ENCODE results near the gene KLHL29. TPM values are rescaled to one million over a fixed set of nuclear protein-coding genes. Genes with fewer than 3 reads are reported as not detected.
A peak's percentile ranks its signal among the peaks of the same experiment; 100 is the strongest.

The KLHL29 gene
- total RNA-seq, 1 donor from 2014 or later = 3.6 TPM

DNA sequence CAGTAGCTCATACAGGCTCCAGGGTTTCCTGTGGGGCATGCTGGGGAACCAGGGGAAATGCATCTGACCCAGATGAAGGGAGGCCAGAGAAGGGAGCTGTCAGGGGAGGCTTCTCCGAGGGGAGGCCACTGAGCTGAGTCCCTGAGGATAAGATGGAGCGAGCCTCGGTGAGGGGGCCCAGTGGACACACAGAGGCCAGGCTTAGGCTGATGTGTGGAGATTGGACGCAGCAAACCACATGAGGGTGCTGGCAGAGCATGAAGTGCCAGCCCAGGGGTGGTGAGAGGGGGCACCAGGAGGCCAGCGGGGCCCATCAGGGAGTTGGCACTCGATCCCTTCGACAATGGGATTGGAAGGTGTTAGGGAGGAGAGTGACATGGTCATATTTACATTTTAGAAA, 235.0 kb downstream of the KLHL29 start:
- ATAC-seq = no peak

DNA sequence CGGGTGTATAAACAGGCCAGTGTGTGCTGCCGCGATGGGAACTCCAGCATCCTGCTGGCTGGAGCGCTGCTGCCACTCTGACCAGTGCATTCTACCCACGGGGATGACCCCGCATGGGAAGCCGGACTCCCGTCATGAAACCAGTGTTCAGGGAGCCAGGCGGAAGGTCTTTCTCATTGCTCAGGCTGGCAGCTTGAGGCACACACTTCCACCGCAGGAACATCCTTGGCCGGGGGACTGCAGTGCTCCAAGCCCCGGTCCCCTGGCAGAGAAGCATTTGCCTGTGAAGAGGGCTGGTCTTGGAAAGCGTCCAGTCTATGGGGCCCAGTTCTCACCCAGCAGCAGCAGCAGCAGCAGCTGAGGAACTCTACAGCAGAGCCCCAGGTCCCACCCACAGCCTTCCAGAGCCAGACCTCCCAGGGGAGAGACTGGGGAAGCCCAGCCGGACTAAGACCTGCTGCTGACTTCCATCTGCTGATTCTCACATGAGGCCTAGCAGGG, 235.9 kb downstream of the KLHL29 start:
- ATAC-seq = no peak

DNA sequence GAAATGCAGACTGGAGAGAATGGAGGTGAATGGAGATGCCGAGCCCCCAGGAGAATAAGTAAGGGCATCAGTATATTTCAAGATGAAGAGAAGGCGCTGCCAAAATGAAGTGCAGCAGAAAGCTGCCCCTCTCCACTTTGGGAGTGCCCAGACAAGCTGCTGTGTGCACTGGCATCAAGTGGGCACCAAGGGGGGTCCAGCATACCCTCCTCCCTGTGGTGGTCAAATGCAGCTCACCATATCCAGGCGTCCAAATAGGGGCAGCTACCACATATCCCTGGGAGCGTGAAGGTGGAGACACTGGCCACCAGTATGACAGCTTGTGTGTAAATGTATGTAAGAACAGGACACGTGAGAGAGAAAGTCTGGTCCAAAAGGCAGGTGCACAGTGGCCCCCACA, 236.6 kb downstream of the KLHL29 start:
- no peak for ATAC-seq

DNA sequence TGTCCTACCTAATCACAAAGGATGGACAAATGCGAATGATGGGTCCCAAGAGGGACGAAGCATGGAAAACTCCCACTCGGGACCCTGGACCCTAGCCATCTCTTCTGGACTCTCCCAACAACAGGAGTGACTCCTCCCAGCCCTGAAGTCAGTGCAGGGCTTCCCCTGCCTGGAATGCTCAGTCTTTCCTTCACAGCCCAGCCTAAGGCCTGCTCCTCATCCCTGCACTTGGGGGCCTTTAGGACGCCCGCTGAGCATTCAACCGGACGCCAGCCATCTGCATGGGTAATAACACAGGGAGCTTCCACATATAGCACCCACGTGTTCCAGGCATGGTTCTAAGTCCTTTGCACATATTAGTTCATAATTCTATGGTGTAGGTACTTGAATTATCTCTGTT, 237.5 kb downstream of the KLHL29 start:
- ATAC-seq = no peak

DNA sequence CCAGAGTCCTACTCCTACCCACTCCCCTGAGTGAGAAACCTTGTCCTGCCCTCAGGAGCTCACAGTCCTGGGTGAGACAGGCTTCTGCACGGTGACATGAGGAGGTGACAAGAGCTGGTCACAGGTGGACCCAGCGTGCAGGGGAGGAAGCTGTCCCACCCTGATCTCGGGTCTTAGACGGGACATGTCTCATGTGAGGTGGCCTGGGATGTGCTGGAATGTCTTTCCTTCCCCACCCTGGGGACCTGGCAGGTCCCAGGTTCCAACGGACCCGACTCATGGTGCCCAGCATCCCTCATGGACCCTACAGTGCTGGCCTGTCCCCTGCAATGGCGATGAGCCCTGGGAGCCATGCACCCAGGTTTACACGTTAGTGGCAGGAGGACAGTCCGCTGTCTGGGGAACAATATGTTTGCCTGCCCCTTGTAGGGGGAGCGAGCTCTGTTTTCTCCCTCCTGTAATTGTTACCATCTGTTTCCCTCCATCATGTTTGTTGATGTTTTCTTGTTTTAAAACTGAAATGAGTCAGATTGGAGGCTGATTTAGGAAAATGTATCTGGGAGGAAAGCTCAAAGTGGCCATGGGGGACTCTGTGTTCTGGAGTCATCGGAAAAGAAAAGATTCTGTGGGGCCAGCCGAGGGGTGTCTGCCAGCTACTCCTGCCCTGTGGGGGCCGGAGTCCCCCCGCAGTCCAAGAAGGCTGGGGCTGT, 238.1 kb downstream of the KLHL29 start:
- peak; percentile 14 for ATAC-seq

DNA sequence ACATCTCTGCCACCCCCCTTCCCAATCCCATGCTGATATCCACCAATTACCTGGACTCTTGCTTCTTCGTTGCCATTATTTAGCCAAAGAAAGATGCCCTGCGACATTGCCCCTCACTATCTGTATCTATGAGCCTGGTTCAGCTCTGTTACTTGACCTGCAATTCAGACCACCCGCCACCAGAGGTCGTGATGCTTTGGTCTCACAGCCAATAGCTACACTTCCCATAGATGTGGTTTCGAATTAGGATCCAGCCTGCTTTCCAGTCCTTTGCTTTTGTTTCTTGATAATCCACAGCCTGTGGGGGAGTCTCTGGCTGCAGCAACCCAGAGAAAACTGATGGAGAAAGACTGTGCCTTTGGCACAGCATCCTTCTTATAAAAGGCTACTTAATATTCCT, 239.4 kb downstream of the KLHL29 start:
- no peak for ATAC-seq

DNA sequence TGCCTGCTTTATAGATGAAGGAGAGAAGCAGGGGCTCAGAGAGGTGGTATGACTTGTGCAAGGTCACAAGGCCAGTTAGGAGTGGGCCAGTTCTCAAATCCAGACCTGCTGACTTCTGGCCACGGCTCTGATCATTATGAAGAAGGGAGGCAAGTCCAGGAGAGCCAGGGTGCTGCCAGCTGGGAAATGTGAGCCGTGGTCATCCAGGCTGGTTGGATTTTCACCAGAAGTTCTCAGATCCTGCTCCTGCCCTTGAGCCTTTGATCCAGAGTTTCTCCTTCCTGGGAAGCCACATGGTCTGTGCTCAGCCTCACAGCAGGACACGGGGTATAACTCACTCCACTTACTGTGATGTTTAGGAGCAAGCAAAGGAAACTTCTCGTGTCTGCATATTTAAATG, 239.9 kb downstream of the KLHL29 start:
- no peak for ATAC-seq

DNA sequence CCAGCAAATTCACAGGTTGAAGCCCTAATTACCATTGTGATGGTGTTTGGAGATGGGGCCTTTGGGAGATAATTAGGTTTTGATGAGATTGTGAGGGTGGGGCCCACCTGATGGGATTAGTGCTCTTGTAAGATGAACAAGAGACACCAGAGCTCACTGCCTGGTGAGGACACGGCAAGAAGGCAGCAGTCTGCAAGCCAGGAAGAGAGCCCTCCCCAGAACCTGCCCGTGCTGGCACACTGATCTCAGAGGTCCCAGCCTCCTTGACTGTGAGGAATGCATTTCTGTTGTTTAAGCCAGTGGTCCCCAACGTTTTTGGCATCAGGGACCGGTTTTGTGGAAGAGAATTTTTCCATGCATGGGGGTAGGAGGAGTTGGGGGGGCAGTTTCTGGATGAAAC, 240.7 kb downstream of the KLHL29 start:
- ATAC-seq = no peak

DNA sequence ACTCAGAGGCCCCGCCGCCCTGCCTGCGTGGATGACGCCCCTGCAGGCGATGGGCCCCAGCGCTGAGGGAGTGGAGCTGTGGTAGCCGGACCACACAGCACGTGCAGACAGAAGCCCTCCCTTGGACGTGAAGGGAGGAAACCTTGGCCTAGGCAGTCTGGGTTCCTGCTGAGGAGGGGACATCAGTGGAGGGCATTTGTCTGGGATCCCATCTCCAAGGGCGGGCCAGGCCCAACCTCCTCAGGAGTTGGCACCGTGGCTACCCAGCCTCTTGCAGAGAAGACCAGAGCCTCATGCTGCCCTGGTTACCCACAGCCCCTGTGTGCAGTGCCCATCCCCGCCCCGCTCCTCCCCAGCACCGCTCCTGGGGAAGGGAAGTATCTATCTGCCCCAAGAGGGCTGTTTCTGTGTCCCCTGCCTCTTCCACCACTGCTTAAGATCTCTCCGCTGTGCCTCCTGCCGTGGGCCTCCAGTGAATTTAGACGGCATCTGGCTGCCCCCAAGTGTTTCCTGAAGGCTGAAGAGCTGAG, 241.8 kb downstream of the KLHL29 start:
- no peak for ATAC-seq

DNA sequence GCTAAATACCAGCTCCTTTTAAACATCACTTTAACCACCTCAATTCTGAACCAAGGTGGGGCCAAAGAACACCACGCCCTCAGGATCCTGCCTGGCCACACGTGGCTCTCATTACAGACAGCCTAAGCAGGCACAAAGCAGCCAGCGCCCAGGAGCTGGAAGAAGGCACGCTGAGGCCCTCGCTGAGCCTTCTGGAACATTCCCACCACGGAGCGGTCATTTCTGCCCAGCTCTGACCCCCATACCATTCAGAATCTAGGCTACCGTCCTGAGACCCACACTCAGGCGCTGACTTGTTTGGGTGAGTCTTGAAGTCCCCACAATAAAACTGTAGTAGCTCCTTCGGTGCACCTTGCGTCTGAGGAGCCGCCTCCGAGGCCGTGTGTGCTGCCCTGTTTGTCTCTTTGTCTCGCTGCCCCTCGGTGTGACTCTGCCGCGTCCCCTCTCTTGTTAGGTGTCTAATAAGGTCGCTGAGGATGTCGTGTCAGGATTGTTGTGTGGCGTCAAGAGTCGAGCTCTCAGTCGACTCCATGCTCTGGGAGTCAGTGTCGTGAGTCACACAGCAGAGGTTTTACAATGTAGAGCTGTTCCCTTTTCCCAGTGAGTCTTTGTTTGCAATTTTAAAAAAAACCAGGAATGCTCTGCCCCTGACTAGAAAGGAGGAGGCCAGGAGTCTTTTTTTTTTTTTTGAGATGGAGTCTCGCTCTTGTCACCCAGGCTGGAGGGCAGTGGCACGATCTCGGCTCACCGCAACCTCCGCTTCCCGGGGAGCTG, 242.4 kb downstream of the KLHL29 start:
- ATAC-seq = no peak

DNA sequence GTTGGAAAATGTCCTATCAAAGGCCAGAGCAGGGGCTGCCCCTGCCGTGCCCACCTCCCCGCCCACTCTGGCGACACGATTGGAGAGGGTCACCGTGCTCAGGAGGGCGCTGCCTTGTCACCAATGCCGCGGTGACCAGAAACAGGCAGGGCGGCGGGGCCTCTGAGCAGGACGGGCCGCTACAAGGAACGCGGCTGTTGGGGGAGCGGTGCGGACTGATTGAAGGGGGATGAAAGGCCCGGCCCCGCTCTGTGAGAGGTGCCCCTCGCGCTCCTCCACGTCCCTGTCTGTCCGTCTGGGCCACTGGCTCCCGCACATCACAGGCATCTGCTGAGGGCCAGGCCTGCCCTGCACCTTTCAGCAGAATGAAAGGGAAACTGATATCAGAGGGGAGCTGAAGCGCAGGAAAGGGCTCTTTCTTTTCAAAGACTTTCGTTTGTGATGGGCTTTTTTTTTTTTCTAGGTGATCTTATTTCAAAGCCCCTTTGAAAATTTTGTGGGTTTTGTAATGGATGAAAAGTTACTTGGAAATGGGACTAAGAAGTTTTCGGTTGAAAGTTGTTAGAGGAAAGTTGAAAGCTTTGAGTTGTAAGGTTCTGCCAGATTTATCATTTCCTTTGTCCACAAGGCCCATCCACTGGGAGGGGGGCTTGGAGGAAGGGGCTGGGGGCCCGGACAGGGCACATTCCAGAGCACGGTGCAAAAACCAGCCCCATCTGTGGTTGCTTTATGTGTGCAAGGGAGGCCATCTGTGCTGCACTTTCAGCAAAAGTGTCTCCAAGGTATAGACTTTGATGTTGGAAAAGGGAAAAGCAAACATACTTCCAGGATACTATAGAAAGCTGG, 244.2 kb downstream of the KLHL29 start:
- no peak for ATAC-seq

DNA sequence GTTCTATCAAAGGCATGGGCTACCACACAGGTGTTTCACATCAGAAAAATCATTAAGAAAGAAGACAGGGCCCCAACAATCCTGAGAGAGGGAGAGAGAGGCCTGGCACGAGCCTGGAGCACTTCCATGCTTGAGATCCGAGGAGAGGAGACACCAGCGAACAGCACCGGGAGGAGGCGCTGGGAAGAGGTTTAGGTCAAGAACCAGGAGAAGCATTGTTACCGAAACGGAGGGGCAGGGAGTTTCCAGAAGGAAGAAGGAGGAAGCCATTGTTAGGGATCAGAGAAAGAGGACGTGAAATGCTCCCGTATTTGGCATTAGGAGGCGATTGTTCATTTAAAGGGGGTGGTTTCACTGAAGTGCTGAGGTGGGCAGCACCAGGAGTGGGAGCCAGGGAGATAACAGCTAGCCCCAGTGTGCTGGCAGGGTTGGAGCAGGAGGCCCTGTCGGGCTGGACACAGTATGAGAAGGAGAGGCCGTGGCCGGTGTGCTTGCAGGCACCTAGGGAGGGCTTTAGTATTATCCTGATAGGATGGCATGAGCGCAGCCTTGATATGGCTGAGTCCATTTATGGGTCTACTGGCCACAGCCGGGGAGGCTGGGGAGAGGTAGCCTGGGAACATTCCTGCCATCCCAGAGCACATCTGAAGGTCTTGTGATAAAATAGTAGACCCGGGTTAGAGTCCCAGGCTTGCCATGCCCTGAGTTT, 244.9 kb downstream of the KLHL29 start:
- no peak for ATAC-seq

DNA sequence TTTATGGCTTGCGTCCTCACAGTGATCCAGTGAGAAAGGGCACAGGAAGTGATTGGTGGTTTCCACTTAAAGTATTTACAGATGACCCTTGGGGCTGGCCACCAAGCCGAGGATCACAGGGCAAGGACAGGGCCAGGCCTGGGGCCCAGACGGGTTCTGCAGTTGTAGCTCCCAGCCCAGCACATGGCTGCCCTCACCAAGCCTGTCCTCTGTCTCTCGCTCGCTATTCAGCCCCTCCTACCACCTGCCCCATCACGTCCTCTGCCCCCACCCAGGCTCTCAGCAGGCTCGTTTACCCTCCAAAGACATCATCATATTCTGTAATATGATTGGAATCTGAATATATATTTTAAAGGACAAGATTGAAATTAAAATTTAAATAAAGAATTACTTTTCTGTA, 246.0 kb downstream of the KLHL29 start:
- ATAC-seq = no peak

DNA sequence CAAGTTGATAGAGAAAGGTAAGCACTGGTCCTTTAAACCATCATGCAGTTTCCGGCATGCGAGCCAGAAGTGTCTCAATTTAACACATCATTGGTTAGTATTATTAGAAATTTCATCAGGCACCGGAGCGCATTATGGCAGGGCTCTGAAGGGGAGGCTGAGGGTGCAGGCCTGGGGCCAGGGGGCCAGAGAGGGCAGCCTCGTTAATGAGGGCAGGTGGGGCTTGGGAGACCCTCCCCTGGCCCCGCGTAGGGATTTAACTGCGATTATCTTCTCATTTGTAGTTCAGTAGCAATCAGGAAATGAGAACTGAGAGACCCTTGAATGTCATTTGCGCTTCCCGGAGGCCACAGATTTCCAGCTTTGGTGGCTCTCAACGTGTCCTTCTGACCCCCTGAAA, 246.4 kb downstream of the KLHL29 start:
- no peak for ATAC-seq

DNA sequence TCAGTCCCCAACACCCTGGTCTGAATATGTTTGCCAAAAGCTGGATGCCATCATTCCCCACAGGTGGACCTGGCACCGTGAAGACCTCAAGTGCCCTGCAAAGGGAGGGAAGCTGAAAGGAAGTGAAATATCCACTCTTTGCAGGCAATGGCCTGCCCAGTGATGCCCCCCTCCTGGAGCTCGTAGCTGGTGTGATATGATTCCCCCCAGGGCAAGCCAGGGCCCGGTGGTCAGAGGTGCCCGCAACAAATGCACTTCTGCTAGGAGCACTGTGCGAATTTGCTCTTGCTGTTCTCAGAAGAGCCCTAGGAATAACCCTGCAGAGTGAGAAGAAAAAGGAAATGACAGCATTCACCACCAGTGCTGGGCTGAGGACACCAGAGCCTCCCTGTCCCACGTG, 247.4 kb downstream of the KLHL29 start:
- ATAC-seq = no peak

DNA sequence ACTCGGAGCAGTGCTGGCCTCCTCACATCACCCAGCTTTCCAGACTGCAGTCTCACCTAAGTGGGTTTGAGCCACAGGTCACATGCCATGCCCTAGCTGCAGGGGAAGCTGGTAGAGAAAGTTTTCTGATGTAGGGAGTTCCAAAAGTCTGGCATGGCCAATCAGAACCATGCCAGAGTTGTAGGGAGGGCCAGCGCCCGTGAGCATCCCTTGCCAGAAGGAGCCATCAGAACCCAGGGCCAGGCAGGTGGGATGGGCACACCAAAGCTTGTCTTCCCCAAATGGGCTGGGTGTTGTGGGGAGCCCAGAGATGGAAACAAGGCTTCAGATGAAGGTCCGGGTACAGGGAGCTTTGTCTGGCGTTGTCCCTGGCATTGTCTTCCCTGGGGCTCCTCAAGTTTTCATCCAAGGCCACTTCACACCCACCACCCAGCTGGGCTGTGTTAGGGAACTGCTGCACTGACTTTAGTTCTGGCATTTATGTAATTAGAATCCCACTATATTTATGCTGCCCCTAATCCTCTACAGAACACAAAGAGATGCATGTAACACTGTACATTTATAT, 247.9 kb downstream of the KLHL29 start:
- ATAC-seq = no peak

DNA sequence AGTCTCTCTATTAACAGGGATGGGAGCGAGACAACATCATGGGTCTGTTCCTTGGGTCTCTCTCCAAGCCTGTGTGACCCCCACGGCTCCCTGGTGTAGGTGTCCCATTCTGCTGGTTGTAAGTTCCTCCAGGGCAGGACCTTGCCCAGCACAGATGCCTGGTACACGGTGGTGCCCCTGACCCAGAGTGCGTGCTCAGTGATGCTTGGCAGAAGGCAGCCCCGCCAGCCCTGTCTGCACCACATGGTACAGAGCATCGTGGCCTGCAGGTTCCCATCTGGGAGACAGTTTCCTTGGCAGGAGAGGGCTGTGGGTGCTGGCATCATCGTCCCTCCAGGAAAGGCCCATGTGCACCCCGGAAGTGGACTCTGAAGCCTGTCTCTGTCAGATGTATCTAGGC, 249.0 kb downstream of the KLHL29 start:
- no peak for ATAC-seq

DNA sequence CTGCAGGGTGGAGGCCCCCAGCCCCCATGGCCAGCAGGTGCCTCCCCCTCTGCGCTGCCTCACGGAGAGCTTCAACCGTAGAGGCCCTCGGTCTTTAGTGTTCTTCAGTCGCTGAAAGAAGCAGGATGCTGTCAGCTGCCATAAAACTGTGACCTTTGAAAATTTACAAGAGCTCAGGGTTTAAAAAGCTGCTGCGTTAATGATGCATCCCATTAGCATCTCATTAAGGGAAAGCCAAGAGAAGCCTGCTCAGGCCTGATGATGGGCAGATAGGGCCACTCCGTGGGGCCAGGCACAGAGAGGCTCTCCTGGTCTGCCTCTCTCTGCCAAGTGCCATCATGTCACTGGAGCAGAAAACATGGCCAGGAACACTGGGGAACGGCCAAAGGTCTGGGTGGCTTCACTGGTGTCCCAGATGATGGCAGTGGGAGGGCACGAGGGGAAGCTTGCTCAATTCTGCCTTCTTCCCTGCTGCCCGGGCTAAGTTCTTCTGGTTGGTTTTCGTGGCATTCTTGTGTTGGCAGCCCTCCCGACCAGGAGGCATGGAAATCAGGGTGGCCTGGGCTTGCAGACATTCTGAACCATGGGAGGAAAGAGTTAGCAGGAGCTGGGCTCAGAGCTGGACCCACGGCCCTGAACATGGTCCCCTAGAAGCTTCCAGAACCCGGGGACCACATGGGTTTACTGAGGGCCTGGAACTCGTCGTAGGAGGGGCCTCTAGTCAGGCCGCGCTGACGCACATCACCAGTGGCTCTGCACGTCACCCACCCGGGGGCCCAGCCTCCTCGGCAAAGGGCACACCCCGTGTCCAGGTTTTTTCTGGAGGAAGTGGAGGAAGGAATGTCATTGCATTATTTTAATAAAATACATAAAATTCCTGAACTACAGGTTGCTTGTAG, 250.7 kb downstream of the KLHL29 start:
- ATAC-seq = no peak

DNA sequence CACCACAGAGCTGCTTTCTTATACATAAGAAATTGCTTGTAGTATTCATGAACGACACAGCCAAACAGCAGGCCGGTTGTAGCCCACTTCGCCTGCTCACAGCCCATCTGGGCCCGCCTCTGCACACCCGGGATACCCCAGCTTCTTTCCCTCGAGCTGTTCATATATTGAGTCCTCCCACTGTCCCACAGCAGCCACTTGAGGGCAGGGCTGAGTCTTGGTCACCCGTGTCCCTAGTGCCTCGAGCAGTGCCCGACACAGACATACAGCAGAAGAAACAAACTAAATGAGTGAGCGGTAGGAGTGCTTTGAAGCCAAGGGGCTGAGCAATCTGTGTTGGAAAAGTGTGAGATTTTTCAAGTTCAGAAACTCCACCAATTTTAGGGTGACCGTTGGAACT, 251.4 kb downstream of the KLHL29 start:
- peak; percentile 60 for ATAC-seq

DNA sequence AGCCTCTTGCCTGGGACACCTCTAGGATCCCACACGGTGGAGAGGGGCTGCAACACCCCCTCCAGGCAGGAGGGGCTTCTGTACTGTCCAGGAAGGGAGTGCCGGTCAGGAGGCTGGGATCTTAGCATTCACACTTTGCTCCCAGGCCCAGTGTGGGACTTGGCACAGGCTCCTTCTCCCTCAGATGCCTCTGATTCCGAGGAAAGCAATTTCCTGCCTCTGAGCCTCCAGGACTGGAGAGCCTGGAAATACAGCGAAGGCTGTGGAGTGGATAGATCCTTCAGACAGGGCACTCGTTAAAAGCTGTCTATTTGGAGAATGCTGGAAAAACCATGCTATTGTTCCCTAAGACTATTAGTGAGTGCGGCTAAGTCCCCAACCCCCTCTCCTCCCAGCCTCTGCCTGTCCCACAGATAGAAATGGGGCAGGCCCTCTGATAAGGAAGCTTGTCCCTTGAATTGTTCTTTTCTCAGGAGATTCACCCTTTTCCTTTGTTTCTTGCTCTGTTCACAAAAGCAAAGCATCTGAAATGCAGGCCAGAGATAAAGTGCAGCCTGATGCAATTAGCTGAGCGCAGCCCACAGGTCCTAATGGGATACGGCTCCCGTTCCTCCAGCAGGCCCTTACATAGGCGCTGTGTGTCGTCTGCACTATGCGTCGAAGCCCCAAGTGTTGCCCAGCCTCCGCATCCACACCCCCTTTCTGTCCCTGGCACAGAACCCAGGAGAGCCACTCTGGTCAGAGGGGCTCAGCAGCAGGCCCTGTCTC, 252.2 kb downstream of the KLHL29 start:
- no peak for ATAC-seq

Measured in esophagus mucosa (tissue), 1 donor.